Fibroblast of skin of left biceps (primary cell): ENCODE data around the gene ECHDC1.

Experiments used
- DNase-seq, 2 experiments: peaks; one replicate each; pipeline ENCODE4 v3.0.0-alpha.2; 2013; ENCODE audit warnings: low read depth in 2 of 2

Gene ECHDC1

GRCh38 chr6:127289934-127290333 lies 53.5 kb downstream of the ECHDC1 start:
- no peak for DNase-seq

- no peak for DNase-seq
These were observed 54.7 kb downstream of the ECHDC1 start for GRCh38 chr6:127288705-127289104.

GRCh38 chr6:127282184-127282583 lies 61.2 kb downstream of the ECHDC1 start:
- DNase-seq = no peak

GRCh38 chr6:127279815-127280214 lies 63.6 kb downstream of the ECHDC1 start:
- no peak for DNase-seq

- DNase-seq = no peak
These were observed 65.2 kb downstream of the ECHDC1 start for GRCh38 chr6:127277878-127278843.

- no peak for DNase-seq
These were observed 67.1 kb downstream of the ECHDC1 start for GRCh38 chr6:127276331-127276730.

GRCh38 chr6:127273499-127273898 lies 69.9 kb downstream of the ECHDC1 start:
- DNase-seq = no peak

- DNase-seq = no peak
These were observed 70.8 kb downstream of the ECHDC1 start for GRCh38 chr6:127272576-127272975.

GRCh38 chr6:127267646-127268625 lies 75.5 kb downstream of the ECHDC1 start:
- DNase-seq = no peak

GRCh38 chr6:127266892-127267645 lies 76.3 kb downstream of the ECHDC1 start:
- no peak for DNase-seq

- peak; percentile 57 to 60 for DNase-seq
These were observed 77.1 kb downstream of the ECHDC1 start, which contains the start of gene RNF146 for GRCh38 chr6:127266178-127266891. Gene RNF146 (plus strand): TSS chr6:127266864. CDS start chr6:127280339, 13,475 bp downstream.

GRCh38 chr6:127263481-127263880 lies 79.9 kb downstream of the ECHDC1 start:
- DNase-seq = no peak

GRCh38 chr6:127262896-127263295 lies 80.5 kb downstream of the ECHDC1 start:
- DNase-seq = no peak

GRCh38 chr6:127255286-127255685 lies 88.1 kb downstream of the ECHDC1 start:
- no peak for DNase-seq

- no peak for DNase-seq
These were observed 93.8 kb downstream of the ECHDC1 start for GRCh38 chr6:127249621-127250020.

- DNase-seq = no peak
These were observed 96.0 kb downstream of the ECHDC1 start for GRCh38 chr6:127247114-127248096.

GRCh38 chr6:127243501-127243900 lies 99.9 kb downstream of the ECHDC1 start:
- DNase-seq = no peak
